Fibroblast of skin of left quadriceps (primary cell): ENCODE measurements around the gene CASK.

Experiments
- DNase-seq, 2 experiments: peaks; one replicate each; pipeline ENCODE4 v3.0.0-alpha.2; 2013; ENCODE audit warnings: low read depth in 2 of 2

Gene CASK

DNA sequence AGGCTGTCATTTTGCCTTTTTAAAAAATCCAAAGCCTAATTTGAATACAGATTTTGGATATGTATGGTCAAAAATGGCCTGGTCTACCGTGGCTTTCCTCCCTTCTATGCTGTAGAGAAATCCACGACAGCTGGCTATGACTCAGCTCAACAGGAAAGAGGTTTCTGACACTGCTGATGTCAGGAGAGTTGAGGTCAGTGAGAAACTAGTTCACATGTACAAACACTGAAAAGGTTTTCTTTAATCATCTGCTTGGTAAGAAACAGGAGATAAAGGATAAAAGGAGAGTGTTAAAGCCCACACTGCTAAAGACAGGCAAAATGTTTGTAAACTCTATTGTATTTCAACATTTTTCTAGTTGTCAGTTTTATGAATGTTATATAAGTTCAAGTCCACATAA lies 362.3 kb downstream of the CASK start:
- DNase-seq, result peak; percentile 21 to 37

DNA sequence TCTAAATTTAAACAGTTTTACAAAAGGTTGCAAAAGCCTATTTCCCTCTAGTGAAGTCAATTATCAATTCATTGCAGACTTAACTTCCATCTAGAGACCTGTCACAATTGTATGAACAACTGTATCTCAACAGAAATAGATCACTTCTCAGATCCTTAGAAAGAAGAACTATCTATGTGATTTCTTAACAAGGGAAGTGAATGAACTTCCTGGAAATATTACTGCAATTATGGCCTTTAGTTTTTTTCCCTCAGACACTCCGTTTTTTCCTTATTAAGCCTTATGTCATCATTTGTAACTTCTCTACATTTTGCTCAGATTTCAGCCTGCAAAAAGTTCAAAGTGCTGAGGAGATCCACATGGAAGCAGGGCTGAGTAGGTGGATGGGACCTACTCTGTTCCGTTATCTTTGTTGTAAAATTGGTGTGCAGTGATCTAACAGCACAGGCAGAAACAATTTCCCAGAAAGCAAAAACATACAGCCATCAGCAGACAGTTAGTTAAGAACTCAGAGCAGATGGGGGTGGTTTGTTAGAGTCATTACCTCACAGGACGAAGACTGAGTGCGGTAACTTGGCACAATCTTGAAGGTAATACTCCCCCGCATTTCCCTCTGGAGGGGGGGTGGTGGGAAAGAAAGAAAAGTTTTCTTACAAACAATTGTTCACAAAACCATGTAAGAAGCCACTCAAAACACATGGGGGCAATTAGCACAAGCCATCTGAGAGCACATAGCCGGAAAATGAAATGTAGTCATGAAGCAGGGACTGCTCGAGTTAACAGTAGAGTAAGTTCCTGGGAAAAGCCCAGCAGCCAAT lies 363.9 kb downstream of the CASK start:
- DNase-seq, result peak; percentile 55 to 62

GRCh38 chrX:41558531-41558930 lies 364.8 kb downstream of the CASK start:
- no peak for DNase-seq

GRCh38 chrX:41556958-41557357 lies 366.4 kb downstream of the CASK start:
- no peak for DNase-seq

DNA sequence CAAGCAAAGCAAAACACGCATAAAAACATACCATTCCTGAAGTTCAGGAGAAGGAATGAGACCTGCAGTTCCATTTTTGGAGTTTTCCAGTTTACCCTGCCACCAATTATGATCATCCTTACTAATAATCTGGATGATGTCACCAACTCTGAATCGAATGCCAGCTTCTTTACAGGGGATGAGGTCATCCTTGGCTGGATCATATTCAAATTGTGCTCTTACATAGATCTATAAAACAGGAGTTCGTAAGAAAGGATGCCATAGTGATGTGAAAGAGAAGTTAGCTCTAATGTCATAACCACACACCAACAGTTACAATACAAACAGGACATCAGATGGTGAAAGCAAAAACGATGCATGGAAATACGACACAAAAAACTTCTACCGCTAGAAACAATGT lies 369.7 kb downstream of the CASK start:
- no peak for DNase-seq

- DNase-seq, result no peak
Observed at GRCh38 chrX:41548411-41548810, 374.9 kb downstream of the CASK start.

DNA sequence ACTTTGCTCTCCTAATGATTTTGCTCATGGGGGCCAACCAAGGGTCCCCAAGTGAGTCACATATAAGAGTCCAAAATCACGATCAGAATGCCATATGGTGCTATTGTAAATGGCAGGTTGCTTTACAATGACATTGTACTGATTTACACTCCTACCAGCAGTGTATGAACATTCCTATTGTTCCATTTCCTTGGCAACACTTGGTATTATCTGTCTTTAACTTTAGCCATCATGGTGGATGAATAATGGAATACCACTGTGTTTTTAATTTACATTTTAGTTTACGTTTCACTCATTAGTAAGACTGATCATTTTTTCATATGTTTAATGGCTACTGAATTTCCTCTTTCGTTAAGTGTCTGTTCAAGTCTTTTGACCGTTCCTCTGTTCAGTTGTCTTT lies 379.7 kb downstream of the CASK start:
- DNase-seq, result no peak

DNA sequence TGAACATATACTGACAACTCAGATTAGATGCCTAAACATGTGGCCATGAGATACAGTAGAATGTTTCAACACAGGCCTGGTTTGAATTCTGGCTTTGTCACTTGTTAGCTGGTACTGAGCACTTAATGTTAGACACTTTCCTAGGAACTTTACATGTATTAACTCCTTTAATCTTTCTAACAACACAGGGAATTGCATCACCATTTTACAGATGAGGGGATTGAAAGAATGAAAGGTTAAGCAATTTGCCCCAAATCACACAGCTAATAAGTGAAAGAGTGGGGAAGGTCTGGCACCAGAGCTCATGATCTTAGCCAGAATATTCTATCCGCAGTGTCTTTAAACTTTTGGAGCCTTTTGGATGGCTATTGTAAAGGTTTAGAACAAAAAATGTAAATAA lies 380.3 kb downstream of the CASK start:
- no peak for DNase-seq

- DNase-seq, result no peak
Observed at GRCh38 chrX:41542536-41542935, 380.8 kb downstream of the CASK start.

- no peak for DNase-seq
Observed at GRCh38 chrX:41542135-41542534, 381.2 kb downstream of the CASK start.

DNA sequence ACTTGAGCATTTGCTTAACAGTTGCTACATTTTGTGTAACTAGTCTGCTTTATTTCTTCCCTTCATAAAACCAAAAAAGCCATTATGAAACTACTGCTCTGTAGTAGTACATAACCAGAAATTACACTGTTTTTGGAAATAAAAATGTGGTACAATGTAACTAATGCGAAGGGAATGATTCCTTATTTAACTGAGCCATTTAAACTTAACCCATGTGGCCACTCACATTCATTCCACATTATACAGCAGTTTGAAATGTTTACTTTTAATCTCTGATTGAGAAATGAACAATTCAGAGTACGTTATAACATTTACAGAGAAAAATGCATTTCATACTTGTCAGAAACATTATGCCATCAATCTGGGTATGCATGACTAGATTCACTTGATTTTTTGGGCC lies 382.0 kb downstream of the CASK start:
- DNase-seq, result no peak

DNA sequence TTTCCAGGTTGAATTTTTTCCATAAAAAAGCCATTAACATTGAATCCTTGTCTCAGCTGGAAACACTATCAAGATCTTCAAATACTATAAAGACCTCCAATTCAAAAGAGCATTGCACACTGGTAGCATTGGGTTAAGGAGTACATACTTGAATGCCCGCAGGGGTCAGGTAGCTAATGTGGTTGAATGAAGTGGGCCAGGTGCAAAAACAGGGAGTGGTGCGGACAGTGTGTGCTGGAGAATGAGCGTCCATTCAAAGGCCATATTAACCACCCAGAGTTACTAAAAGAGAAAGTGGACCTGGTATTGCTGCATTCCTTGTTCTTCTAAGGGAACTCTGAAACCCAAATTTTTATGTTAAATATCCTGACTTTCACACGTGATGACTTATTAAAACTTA lies 384.6 kb downstream of the CASK start:
- no peak for DNase-seq

DNA sequence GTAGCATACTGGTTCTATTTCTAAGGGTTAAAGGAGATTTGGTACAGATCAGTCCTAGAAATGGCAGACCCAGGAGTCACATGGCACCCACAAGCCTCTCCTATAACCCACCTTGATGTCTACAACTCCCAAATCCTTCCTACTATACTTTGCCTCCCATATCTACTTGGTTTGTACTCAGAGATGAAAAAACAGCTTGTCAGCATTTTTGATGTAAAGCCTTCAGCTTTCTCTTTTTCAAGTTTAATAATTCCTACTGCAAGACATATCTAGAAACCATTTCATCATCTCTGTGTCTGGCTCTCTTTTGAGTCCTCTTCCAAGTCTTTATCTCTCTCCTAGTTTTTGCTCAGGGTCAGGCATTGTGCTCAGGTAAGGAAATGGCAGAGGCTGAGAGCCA lies 393.3 kb downstream of the CASK start:
- DNase-seq, result no peak

DNA sequence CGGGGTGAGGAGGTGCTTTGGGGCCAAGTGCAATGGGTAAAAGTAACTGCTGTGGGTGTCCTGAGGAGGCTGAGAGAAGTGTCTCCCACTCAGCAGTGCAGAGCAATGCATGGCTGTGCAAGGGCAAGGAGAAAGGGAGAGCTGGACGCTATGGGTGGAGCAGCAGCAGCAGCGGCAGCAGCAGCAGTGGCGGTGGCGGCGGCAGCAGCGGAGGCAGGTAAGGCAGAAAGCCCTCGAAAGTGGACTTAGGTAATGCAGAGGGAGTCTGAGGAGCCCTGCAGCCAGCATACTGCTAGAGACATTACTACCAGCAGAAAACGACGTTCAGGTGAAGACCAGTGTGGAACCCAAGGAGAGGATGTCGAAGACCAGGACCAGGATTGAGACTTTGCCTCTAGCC lies 394.1 kb downstream of the CASK start:
- no peak for DNase-seq

GRCh38 chrX:41528784-41529183 lies 394.6 kb downstream of the CASK start:
- no peak for DNase-seq

DNA sequence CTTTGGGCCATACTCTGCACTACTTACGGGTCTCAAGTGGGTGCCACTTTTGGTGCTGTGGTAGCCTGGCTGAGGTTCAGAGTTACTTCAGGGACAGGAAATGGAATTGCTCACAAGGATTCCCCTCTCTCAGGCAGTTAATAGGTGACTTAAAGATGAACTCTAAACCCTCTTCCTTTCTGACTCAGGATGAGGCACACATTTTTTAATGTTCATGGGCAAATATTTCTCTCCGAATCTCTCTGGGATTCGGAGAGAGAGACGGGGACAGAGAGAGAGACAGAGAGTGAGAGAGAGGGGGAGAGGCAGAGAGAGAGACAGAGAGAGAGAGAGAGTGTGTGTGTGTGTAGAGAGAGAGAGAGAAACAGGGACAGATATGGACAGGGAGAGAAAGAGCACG lies 396.4 kb downstream of the CASK start:
- no peak for DNase-seq

GRCh38 chrX:41526271-41526670 lies 397.1 kb downstream of the CASK start:
- DNase-seq, result no peak

GRCh38 chrX:41522671-41523070 lies 400.7 kb downstream of the CASK start:
- DNase-seq, result no peak

GRCh38 chrX:41522081-41522480 lies 401.3 kb downstream of the CASK start:
- DNase-seq, result no peak

DNA sequence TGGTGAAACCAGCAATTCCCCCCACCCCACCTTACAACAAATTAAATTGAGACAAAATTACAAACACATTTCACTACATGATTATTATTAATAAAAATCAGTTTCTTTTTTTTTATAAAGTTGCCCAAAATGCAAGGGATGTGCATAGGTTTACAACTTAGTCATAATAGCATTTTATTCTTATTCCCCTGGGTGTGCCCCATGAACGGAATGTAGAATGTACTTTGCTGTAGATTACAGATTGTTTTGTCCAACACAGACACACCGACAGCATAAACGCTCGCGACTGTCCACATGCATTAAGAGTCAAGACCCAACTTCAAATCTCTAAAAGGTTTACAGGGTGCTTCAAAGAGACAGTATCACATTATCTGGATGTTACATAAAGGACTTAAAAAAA lies 403.9 kb downstream of the CASK start:
- DNase-seq, result no peak

DNA sequence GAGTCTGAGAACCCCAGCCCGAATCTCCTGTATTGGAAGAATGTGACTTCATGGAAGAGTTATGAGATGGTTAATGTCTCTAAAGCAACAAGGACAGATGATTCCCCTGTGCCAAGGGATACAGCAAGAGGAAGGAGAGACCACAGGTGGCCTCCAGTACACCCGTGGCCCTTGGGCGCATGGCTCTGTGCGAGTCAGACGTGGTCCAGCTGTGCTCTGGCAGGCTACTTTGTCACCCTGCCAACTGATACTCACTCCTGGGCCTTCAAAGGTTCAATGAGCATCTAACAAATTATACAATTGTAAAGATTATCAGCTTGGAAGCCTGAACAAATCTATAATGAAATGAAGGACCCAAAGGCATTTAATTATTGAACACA lies 404.5 kb downstream of the CASK start:
- no peak for DNase-seq

DNA sequence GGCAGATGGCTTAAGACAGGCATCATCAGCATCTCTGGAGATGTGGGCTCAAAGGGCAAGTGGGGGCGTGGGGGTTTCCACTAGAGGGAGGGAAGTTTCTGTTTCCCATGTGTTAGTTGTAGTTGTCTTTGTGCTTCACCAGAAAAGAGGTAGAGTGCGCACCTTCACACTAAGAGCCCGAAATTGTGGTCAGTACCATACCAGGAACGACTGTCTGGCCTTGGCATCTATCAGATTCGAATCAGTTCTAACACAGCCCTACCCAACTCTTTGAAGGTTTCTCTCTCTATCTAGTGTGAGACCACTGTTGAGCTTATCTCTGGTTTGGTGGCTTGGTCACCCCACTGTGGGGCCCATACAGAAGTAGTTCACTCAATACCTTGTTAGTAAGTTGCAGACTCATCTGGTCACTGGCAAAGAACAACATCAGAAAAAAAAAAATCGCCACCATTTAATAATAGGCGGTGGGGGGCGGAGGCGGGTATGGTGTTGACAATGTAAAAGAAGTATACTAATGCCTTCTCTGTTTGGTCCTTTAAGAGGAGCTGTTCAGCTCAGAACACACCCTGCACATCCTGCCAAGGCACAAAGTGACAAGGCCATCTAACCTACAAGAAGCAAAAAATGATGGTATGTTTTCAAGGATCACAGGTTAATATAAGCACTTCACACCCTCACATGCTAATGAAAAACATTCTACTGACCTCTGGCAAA lies 405.1 kb downstream of the CASK start:
- DNase-seq, result no peak

DNA sequence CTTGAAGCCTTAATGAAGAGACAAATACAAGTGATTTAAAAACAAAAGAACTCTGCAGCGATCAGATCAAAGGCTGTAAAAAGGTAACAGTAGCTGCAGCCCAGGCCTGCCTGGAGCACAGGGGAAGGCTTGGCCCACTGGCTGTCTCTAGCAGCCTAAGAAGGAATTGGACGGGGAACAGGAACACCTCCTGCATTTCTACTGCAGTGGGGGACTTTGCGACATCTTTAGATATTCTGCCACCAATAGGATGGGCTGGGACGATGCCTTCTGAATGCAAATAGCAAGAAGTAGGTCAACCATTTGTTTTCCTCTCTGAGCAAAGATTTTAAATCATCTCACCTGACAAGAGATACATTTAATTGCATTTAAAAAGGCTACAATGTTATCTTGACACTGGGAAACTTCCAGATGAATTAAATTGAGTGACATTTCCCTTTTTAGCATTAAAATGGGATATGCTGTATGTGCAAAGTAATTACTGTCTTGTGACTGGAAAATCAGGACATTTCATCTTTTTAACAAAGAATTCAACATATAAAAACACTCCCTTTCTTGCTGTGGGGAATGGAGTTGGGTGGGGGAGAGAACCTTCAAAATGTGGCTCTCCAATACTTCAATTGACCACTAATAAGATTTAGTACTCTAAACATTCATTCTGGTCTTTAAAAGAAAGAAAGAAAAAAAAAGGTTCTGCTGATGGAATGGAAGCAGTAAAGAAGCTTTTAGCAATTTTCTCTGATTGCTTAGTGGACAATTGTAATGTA lies 406.2 kb downstream of the CASK start:
- DNase-seq, result no peak
